ENCODE results near the gene PPA1. TPM values are rescaled to one million over a fixed set of nuclear protein-coding genes. Genes with fewer than 3 reads are reported as not detected.

The PPA1 gene
- total RNA-seq, 4 donors from 2014 or later: 48.5 to 107 (median 69.8) TPM

DNA sequence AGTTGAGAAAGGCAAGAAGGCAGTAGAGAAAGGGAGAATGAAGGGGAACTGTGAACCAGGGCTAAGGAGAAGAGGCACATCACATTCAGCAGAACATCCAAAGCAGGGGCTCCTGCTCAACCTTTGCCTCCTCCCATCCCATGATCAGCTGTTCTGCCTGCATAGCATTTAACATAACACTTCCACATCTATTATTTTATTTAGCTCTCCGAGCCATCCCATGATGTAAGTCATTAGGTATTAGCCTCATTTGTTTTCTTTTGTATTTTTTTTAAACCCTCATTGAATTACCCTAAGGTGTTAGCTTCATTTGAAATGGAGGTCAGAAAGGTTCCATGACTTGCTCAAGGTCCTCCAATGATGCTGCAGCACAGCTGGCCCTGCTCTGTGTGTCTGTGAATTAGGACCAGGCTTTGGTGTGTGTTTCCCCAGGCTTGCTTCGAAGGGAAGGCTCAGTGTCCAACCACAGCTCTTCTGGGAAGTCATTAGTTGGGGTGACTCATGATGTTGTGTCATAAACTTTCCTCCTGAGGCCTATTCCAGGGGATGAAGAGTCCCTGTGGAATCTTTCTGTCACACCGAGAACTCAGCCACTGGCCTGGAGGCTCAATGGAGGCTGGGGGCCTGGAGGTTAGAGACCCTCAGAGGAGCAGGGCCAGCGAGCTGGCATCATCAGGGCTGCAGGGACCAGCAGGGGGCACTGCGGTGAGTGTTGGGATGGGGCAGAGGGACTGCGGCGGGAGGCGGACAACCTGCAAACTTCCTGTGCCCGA lies 34.1 kb upstream of the PPA1 start:
- Histone ChIP-seq H3K27ac (no peak overlapping the region), H3K4me3 (no peak overlapping the region), H3K36me3 (no peaks in the 10 kb centered on the region), H3K4me1 (no peaks in the 10 kb centered on the region), H3K9me3 (no peaks in the 10 kb centered on the region), H3K27me3 (no peaks in the 10 kb centered on the region)
- TF ChIP-seq CTCF (IDR thresholded peaks at IDR 0.05) (no peak), POLR2A (IDR thresholded peaks at IDR 0.05) (no peak)
- DNase-seq: no peak
- intact Hi-C loops (cut with DNase I; ENCODE audit: low total_unique reads): no loop called here

GRCh38 chr10:70266701-70267100 lies 33.5 kb upstream of the PPA1 start:
- Histone ChIP-seq H3K27ac (no peak overlapping the region), H3K27me3 (no peaks in the 10 kb centered on the region), H3K9me3 (no peaks in the 10 kb centered on the region), H3K36me3 (no peaks in the 10 kb centered on the region), H3K4me3 (no peak overlapping the region), H3K4me1 (no peaks in the 10 kb centered on the region)
- no peak for DNase-seq
- TF ChIP-seq POLR2A (IDR thresholded peaks at IDR 0.05) (no peak), CTCF (IDR thresholded peaks at IDR 0.05) (no peak)
- intact Hi-C loops (cut with DNase I; ENCODE audit: low total_unique reads): no loop called here

- Histone ChIP-seq H3K27me3 (no peaks in the 10 kb centered on the region), H3K4me1 (no peaks in the 10 kb centered on the region), H3K36me3 (no peaks in the 10 kb centered on the region), H3K9me3 (no peaks in the 10 kb centered on the region), H3K27ac (no peak overlapping the region), H3K4me3 (no peak overlapping the region)
- TF ChIP-seq POLR2A (IDR thresholded peaks at IDR 0.05) (no peak), CTCF (IDR thresholded peaks at IDR 0.05) (no peak)
- DNase-seq: no peak
- intact Hi-C loops (cut with DNase I; ENCODE audit: low total_unique reads): no loop called here
Measured at GRCh38 chr10:70266056-70266455, 32.8 kb upstream of the PPA1 start.

GRCh38 chr10:70265032-70265689 lies 31.9 kb upstream of the PPA1 start:
- Histone ChIP-seq H3K4me3 (no peak overlapping the region), H3K36me3 (no peaks in the 10 kb centered on the region), H3K27me3 (no peaks in the 10 kb centered on the region), H3K4me1 (no peaks in the 10 kb centered on the region), H3K9me3 (no peaks in the 10 kb centered on the region), H3K27ac (no peak overlapping the region)
- no peak for TF ChIP-seq CTCF (IDR thresholded peaks at IDR 0.05)
- no peak for TF ChIP-seq POLR2A (IDR thresholded peaks at IDR 0.05)
- intact Hi-C loops (cut with DNase I; ENCODE audit: low total_unique reads): no loop called here
- no peak for DNase-seq

GRCh38 chr10:70260734-70261133 lies 27.5 kb upstream of the PPA1 start:
- Histone ChIP-seq H3K27ac (no peak overlapping the region), H3K4me1 (no peaks in the 10 kb centered on the region), H3K9me3 (no peaks in the 10 kb centered on the region), H3K27me3 (peaks cover 0 to under 1% of the 10 kb centered on the region in 2 donors), H3K4me3 (no peak overlapping the region), H3K36me3 (no peaks in the 10 kb centered on the region)
- no peak for DNase-seq
- intact Hi-C loops (cut with DNase I; ENCODE audit: low total_unique reads): no loop called here
- no peak for TF ChIP-seq CTCF (IDR thresholded peaks at IDR 0.05)
- TF ChIP-seq POLR2A (IDR thresholded peaks at IDR 0.05): no peak

Measured in uterus (tissue), 4 donors.